Measurements from ENCODE around the gene PEX14.
"Not testable (repeated sequence)": the region's sequence is repeated elsewhere in the genome, so short reads cannot be mapped to it uniquely, and the experiment has no call there.

PEX14 gene

DNA sequence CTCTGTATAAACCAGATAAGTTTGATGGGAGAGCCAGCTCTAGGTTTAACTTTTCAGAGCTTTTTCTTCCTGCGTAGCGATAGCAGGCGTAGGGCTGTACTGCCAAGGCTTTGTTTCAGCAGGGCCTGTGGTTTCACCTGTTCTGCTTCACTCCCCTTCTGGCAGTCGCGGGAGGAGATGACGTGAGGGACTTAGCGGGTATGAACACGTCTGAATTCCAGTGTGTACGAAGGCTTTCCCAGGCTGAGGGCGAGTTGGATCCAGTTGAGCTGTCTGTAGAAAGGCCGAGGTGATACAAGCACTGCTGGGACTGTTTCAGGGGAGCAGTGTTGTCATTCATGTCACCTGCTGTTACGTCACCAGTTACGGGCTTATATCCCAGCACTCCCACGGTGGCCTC lies 21.2 kb downstream of the PEX14 start:
- DNase-seq, result no peak

DNA sequence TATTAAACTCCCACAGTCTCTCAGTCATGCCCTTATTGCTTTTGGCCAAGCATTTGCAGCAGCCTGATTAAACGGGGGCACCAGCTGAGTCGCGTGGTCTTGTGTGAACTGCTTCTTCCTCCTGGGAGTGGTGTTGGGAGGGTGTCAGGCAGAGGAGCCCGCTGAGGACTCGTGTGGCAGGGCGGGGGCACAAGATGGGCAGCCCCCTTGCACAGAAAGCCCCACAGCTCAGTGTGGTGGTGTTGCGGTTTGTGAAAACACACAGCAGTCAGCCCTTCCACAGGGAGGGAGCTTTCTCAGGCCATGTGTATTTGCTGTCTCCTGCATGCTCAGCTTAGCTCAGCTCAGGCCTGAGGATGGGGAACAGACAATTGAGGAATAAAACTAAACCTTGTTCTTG lies 22.4 kb downstream of the PEX14 start:
- no peak for DNase-seq

DNA sequence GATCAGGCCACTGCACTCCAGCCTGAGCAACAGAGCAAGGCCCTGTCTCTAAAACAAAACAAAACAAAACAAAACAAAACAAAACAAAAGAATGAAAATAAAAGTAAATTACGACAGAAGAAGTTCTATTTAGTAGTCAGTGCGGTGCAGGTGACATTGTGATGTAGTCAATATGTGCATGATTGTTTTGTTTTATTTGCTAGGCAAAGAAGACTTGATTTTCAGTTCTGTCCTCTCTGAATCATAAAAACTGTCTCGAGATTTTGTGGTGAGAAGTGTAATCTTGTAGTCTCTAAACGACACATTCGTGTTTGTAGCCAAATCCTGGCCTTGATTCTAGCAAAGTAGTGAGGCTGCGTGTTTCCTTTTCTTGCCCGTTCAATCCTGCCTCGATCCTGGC lies 23.5 kb downstream of the PEX14 start:
- DNase-seq, result no peak

DNA sequence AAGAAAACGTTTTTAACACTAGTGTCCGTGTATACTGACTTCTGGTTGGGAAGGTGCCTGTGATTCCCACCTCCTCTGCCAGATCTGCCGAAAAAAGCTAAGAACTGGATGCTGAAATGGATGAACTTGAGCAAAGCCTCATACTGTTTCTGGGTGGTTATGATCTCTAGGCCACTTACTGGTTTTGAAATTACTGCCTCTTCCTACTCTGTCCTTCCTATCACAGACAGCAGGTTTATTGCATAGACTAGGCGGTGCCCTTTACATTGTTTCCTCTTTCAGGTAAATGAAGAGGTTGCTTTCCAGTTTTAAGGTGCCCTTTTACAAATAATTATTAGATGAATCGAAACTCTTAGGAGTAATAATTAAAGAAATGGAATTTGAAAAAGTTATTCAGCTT lies 27.5 kb downstream of the PEX14 start:
- no peak for DNase-seq

DNA sequence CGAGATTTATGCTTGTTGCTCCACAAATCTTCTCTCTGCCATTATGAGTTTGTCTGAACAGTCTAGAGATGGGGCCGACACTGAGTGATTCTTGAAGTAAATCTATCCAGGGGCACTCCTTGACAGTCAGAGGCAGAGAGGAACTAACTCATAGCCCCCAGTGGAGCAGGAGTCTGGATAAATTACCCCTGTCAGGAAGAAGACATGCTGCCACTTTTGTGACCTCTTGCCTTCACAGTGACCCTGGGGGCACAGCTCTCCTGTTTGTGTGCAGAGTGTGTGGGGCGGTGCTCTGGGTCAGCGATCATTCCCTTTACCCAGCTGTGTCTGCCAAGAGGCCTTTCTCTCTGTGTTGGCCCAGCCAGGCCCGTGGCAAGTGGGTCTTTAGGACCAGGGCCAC lies 29.5 kb downstream of the PEX14 start:
- DNase-seq, result no peak

DNA sequence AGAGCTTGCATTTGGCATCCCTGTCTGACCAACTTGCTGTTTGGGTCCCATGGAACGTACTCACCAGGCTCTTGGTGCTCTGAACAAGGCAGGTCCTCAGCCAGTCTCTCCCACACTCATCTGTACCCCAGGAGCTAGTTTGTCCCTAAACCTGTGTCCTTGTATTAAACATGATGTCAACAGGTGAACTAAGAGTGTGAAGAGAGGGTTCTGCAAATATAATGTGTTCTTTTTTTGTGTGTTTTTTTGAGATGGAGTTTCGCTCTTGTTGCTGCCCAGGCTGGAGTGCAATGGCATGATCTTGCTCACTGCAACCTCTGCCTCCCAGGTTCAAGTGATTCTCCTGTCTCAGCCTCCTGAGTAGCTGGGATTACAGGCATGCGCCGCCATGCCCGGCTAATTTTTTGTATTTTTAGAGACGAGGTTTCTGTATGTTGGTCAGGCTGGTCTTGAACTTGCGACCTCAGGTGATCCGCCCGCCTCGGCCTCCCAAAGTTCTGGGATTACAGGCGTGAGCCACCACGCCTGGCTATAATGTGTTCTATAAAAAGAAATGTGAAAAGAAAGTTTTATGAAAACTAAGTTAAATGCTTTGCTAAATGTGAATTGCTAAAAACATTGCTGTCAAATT lies 31.4 kb downstream of the PEX14 start:
- DNase-seq, result not testable (repeated sequence)

DNA sequence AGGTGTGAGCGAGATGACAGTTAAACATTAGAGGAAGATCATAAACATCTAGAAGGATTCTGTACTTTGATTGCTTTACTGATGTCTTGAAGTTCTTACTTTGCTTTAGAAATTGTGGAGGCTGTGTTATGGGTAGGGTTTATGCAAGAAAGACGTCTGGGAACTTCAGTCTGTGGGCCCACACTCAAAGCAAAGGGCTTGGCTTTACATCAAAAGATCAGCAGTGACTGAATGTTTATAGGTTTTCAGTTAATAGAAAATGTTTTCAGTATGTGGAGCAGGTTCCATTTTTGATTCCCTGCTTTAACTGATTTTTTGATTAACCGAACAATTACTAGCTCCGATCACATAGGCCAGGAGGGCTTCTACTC lies 31.9 kb downstream of the PEX14 start:
- DNase-seq, result no peak

DNA sequence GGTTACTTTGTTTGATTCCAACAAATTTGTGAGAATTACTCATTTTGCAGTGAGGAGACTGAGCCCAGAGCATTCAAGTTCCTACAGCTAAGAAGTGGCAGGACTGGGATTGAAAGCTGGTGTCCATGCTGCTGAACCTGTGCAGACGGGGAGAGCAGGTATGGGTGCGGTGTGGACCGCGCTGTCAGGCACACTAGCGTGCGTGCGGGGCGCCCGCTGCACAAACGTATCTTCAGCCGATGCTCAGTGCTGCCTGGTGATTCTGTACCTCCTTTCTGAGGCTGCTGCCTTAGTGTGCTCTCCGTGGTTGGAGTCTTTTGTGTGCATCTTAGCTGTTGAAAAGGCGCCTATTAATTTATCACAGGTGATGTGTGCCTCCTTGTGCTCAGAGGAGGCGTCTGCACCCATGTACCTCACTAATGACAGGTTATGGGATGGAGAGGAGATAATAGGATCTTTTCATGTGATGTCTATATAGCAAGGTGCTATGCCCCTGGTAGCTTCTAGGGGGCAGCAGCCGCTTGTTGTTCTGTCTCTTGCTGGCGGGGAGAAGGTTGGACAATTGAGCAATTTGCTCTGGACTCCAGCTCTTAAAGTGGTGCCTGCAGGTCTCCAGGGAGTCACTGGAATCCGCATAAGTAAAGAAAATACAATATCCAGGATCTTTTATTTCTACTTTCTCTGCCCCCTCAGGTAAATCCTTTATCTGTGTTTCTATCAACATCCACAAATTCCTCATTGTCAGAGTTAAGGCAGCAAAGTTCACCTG lies 32.5 kb downstream of the PEX14 start:
- no peak for DNase-seq

DNA sequence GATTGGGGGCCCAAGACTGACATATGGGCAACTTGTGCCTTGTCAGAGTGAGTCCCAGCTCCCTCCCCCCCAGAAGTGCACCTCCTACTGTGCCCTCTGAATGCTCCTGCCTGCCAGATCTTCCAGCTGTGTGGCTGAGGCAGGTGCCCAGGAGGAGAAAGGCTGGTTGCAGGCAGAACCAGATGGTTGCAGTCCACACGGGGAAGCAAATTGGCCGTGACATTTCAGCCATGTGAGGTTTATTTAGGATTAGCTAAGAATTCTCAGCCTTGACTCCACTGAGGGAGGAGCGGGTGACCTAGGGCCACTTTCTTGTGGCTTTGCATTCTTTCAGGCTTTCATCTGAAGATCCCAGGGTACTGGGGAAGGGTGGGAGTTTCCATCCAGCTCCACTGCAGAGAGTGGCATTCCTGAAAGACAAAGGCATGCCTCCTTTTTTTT lies 33.8 kb downstream of the PEX14 start:
- DNase-seq, result no peak

DNA sequence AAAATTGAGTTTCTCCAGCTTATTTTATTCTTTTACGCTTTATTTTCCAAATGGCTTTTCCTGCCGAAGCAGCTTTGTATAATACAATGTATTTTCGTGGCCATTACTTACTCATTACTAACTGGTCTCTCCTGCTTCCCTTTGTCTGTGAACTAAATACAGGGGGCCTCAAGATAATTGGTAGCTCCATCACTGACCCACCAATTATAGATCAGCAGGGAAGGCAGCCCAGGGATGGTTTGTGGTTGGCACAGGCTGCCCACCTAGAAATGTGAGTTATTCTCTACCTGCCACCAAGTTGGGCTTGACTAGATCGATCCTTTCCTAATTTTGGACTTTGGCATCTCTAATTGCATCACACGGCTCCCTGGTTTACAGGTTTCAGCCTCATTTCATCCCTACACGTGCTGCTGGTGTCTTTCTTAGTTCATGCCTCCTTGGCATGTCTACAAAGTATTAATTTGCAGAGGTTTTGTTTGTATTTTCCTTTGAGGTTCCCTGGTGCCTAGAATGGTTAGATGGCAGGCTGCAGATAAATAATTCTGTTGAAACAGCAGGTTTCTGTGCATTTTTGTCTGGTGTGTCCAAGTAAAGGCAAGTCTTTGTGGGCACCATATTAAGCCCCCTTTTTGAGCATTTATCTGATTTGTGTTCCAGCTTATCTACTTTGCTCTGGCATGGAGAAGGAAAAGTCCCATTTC lies 35.2 kb downstream of the PEX14 start:
- DNase-seq, result no peak

DNA sequence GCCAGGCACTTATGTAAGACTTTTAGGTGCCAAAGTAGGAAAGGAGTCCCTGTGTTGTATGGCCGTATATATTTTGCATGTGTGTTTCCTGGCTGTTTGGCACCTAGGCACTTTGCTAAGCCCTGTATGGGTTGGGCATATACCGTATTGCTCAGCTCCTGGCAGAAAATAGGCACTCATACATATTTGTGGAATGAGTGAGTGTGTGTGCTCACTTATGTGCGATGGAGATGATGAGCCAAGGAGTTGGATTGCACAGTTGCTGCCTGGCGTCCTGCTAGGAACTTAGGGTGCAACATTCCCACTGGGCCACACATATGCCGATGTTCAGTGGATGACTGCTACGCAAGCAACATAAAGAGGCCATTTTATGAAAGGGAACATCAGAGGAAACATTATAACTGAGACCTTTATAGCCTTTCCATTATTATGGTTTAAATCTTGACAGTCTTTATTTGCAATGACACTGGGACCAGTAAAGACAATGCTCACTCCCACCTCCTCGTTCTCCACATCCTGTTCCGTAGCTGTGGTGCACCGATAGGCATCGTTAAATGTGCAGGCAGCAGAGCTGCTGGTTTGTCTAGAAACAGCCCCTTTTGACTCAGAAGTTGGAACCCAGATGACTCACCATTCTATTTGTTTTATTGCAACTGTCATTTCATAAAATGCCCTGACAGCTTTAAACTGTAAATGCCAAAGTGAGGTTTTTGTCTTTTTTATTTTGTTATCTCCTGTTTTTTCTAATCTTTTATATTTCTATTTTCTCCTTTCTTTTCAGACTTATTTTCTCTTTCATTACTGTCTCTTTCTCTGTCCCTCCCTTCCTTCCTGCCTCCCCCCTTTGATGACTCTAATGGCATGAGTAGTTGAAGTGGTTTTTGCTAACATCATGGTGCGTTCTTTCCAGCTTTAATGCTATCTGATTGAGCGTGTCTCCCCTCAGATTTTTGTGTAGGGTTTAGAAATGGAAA lies 36.1 kb downstream of the PEX14 start:
- no peak for DNase-seq

DNA sequence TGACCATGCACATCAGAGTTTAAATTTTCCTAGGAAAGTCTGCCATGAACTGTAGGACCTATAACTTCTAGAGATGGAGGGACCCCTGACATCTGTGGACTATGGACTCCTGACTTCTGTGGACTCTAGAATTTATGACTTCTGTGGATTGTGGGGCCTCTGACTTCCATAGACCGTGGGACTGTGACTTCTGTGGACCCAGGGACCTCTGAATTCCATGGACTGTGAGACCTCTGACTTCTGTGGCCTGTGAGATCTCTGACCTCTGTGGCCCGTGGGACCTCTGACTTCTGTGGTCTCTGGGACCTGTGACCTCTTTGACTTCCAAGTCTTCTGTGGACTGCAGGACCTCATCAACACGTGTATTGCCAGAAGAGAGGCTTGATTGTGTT lies 36.7 kb downstream of the PEX14 start:
- DNase-seq, result no peak

DNA sequence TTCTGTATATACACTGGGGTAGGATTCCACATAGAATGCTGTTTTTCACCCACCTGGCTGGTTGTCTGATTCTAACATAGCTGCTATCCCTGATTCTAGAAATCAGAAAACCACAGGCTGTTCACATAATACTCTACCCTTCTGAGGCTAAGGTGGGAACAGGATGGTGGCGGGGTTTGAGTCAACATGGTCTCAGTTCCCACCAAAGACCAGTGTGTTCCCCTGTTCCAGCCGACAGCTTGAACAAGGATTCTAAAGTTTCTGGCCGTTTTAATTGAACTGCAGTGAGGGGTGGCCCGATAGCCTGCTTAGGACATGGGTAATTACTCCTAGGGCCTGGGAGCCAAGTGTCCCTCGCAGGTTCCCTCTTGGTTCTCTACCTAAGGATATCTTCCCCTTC lies 38.4 kb downstream of the PEX14 start:
- no peak for DNase-seq

DNA sequence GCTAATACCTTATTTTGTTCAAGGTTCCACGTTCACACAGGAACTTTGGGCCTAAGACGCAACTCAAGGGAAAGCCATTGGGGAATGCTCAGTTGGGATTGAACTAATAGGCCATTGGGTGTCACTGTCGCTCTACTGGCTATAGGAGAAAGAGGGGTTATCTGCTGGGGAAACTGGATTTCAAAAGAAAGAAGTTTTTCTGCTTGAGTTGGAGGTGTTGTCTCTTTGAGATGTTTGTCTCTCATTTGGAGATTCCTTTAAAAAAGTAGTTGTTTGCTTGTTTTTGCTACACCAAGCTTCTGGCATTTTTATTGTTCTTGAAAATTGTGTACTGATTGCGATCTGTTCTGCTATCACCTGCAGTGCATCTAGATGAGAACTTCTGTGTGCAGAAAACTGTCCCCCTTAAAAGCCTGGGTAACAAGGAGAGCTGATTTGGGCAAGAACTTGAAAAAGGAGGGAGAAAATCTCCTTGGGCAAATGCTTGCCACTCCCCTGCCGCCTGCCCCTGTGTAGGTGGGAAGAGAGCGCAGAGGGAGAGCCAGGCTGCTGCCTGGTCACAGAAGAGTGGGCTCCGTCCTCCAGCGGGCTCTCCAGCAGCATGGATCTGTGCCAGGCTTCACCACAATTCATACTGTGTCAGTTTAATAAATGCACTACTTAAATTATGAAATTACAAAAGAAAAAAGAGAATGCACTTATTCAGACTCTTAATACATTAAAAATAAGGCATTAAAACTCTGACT lies 39.9 kb downstream of the PEX14 start:
- no peak for DNase-seq

DNA sequence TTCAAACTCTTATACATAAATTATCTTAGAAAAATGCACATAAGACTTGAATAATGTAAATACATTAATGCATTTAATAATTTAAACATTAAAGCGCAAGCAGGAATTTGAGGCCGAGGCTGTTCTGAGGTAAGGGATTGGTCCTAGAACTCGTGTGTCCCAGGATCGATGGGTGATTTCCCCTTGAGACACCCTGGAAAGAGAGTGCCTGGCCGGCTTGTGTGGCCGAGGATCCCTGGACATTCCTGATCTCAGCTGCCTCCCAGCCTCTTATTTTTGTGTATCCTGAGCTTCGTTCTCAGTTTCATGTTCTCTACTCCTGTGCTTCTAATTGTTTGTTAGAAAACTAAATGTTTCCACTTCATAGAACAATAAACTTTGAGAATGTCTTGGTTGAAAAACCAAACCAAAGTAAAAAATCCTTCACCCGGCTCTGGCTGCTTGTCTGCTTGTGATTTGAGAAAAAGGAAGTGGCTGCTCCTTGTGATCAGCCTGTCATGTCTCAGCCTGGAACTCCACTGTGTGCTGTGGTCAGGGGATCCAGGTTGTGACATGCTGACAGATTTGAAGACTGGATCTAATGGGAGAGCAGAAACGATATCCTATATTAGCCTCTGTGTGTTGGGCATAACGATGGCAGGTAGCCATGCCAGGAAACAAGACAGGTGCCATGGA lies 40.7 kb downstream of the PEX14 start:
- no peak for DNase-seq

DNA sequence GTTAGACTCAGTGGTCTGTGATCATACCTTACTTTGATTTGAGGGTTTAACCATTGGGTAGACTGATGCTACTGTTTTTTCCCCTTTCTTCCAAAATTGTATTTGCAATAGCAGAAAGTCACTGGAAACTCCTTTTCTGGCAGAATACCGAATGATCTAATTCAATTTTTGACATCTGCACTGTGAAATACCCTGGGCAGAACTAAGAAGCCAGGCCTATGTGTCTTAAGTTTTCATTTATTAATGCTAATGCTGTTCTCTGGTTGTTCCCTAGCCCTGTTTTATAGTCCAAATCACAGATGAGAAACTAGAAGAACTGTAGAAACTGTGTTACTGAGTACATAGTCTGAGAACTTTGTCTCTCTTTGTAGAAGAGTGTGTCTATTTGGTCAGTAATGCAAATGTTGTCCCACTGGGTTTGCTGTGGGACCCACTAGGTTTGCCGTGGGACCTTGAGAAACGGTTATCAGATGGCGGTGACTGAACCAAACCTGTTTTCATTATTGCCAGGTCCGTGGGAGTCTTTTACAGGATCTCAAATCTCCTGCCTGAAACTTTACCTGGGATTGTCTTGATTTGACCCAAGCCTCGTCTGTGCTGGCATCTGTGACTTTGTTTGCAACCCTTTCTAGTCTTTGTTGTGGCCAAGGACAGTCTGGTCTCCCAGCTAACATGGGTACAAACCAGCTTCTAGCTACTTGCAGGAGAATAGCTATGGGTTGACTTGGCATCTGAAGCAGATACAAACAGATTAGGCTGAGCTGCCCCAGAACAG lies 41.4 kb downstream of the PEX14 start:
- DNase-seq, result no peak

DNA sequence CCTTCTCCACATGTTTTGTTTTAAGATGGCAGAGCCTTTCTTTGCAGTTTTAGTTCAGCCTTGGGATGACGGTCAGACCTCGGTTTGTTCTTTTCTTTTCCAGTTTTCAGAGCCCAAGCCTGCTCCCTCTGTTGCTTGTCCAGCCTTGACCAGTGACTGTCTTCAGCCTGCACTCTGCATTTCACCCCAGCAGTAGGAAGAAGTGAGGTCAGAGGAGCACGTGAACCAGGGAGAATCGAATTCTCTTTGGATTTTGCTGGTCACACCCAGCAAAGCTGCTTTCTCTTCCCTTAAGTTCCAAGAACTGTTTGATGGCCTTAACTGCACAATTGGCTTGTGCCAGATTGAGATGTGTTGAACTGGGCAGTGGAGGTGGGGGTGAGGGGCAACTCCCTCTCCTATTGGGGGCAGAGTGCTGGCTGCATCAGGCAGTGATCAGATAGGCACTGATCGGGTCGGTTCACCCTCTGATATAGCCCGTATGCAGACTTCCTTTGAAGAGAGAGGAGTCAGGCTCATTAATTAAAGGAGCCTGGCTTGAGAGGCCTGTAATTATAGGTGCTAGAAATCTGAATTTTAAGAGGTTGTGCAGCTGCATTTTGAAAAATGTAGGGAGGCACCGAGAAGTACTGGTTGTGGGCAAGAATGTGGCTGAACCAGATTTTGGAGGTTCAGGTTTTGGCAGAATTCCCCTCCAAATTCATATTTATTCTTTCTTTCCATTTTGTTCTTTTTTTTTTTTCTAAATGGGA lies 42.4 kb downstream of the PEX14 start:
- DNase-seq, result no peak

DNA sequence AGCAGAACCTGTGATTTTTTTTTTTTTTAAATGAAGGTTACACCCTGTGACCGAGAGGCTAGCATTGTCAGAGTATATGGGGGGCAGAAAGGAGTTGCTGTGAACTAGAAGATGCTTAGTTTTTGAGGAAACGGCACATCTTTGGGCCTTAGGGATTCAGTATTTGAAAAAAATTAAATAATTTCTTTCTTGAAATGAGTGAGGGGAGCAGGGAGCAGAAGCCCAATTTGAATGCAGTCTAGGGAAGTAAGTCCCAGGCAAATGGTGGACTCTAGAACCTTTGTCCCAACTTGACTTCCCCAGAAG lies 42.9 kb downstream of the PEX14 start:
- DNase-seq, result no peak

DNA sequence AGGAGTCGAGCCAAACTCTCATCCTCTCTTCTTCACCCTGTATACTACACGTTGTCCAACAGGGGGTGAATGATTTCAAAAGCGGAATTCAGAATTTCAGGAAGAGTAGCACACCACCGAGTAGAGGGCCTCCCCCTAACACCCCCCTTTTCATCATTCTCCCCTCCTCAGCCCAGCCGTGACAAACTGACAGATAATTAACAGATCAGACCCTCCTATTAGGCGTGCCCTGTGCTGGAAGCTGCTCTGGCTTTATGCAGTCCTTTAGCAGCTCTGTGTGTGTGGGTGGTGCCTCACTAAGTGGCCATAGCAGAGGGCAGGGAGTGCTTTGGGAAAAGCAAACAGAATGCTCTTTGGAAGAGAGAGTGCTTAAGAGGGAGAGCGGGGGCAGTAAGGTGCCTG lies 44.3 kb downstream of the PEX14 start:
- no peak for DNase-seq

DNA sequence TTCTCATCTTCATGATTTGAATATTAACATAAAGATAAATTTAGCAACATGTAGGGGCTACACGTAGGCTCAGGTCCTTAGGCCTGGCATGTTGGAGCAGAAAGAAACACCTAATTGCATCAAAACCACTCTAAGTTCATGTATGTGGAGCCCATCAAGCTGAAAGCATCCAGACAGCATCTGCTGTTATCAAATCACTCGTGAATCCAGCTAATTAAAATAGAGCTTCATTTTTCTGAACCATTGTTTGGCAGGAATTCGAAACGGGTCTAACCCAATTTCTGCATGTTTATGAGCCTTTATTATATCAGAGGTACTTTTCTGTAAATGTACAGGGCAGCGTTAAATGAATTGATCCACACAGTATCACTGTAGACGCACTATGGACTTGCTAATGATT lies 45.7 kb downstream of the PEX14 start:
- no peak for DNase-seq
